Ascending aorta (tissue), 1 donor: ENCODE measurements around the gene OOSP4A. TPM values are rescaled to one million over a fixed set of nuclear protein-coding genes. Genes with fewer than 3 reads are reported as not detected.

Experiments used
- total RNA-seq: library from RNA; depleted of rRNA; stranded (reverse); fragments of >200 nt; gene quantifications from one replicate; pipeline ENCODE4 v1.1.0, GENCODE V29; 2016

Gene OOSP4A
- total RNA-seq, 1 donor from 2014 or later = not detected

Other genes starting within 250 kb of the OOSP4A start
- 18.0 TPM for gene STX3, start 208.7 kb upstream of the OOSP4A start, total RNA-seq
- 63.0 TPM for gene MRPL16, start 153.3 kb upstream of the OOSP4A start, total RNA-seq
- gene CBLIF, start 118.5 kb upstream of the OOSP4A start, total RNA-seq = 2.6 TPM
- gene TCN1, start 97.5 kb upstream of the OOSP4A start, total RNA-seq = not detected
- gene OOSP3, start 85.3 kb upstream of the OOSP4A start, total RNA-seq = not detected
- gene OOSP1, start 25.6 kb upstream of the OOSP4A start, total RNA-seq = not detected
- gene OOSP4B, start 53.1 kb downstream of the OOSP4A start, total RNA-seq = not detected
- gene OOSP2, start 76.4 kb downstream of the OOSP4A start, total RNA-seq = not detected
- gene MS4A3, start 92.6 kb downstream of the OOSP4A start, total RNA-seq = not detected
- not detected for gene MS4A2, start 124.6 kb downstream of the OOSP4A start, total RNA-seq
- gene MS4A6A, start 219.1 kb downstream of the OOSP4A start, total RNA-seq = 35.0 TPM